Neuronal stem cell (in vitro differentiated cells): ENCODE data around the gene KIAA0825.

ENCODE experiments used
- DNase-seq: peaks from one replicate; pipeline ENCODE4 v3.0.0-alpha.2; 2013; ENCODE audit warnings: low spot score
- H2AFZ ChIP-seq: one replicate; pipeline ENCODE4 v1.6.1; 2013; ENCODE audit warnings: mild to moderate bottlenecking, low read length, inconsistent platforms
- H2AK5ac ChIP-seq: 2 replicates; pipeline ENCODE4 v1.6.1; 2013; ENCODE audit warnings: low read depth, mild to moderate bottlenecking, inconsistent platforms, low read length, moderate library complexity, mixed read lengths
- H2BK120ac ChIP-seq: 2 replicates; pipeline ENCODE4 v1.6.1; 2013; ENCODE audit warnings: low read depth, mild to moderate bottlenecking, inconsistent platforms, low read length, moderate library complexity, mixed read lengths
- H2BK12ac ChIP-seq: one replicate; pipeline ENCODE4 v1.6.1; 2013; ENCODE audit warnings: low read length, inconsistent platforms
- H2BK15ac ChIP-seq: 2 replicates; pipeline ENCODE4 v1.6.1; 2013; ENCODE audit warnings: mild to moderate bottlenecking, low read length, inconsistent platforms, mixed read lengths
- H2BK5ac ChIP-seq: one replicate; pipeline ENCODE4 v1.6.1; 2013; ENCODE audit warnings: inconsistent platforms, mild to moderate bottlenecking, low read length, moderate library complexity
- H3K14ac ChIP-seq: one replicate; pipeline ENCODE4 v1.6.1; 2013; ENCODE audit warnings: low read length, inconsistent platforms
- H3K18ac ChIP-seq: 2 replicates; pipeline ENCODE4 v1.6.1; 2013; ENCODE audit warnings: low read length, inconsistent platforms
- H3K23ac ChIP-seq: 2 replicates; pipeline ENCODE4 v1.6.1; 2013; ENCODE audit warnings: low read depth, mild to moderate bottlenecking, mixed read lengths, low read length, inconsistent platforms; ENCODE audit not compliant: poor library complexity
- H3K27ac ChIP-seq: replicated peaks from 3 replicates; pipeline ENCODE4 v1.5.1; 2013; ENCODE audit warnings: low read length, inconsistent platforms
- H3K27me3 ChIP-seq, 3 experiments: 2 replicates each; pipeline ENCODE4 v1.6.1; 2013; ENCODE audit warnings: low read length in 3 of 3, mild to moderate bottlenecking in 2 of 3, inconsistent platforms in 1 of 3, low read depth in 1 of 3, mixed read lengths in 1 of 3, moderate library complexity in 1 of 3; ENCODE audit not compliant: control insufficient read depth in 3 of 3, insufficient read depth in 3 of 3
- H3K36me3 ChIP-seq, 2 donors: replicated peaks in 1 of 2; 2 replicates each; pipeline ENCODE4 v1.6.1; 2013; ENCODE audit warnings: low read length in 2 of 2; ENCODE audit not compliant: control insufficient read depth in 2 of 2, insufficient read depth in 2 of 2
- H3K4ac ChIP-seq: 2 replicates; pipeline ENCODE4 v1.6.1; 2013; ENCODE audit warnings: inconsistent platforms, mild to moderate bottlenecking, low read length, moderate library complexity
- H3K4me1 ChIP-seq, 2 donors: 1 replicate in 1 of 2; 2 replicates in 1 of 2; pipeline ENCODE4 v1.6.1; 2013; ENCODE audit warnings: low read length in 2 of 2, low read depth in 1 of 2; ENCODE audit not compliant: control insufficient read depth in 2 of 2, insufficient read depth in 1 of 2
- H3K4me2 ChIP-seq: one replicate; pipeline ENCODE4 v1.6.1; 2013; ENCODE audit warnings: mild to moderate bottlenecking, low read length, inconsistent platforms; ENCODE audit not compliant: insufficient read depth, poor library complexity, severe bottlenecking
- H3K4me3 ChIP-seq, 2 donors: 2 replicates each; pipeline ENCODE4 v1.5.1; 2013; ENCODE audit warnings: low read length in 2 of 2, mild to moderate bottlenecking in 2 of 2, inconsistent platforms in 1 of 2, moderate library complexity in 1 of 2
- H3K79me1 ChIP-seq: one replicate; pipeline ENCODE4 v1.6.1; 2013; ENCODE audit warnings: low read depth, mild to moderate bottlenecking, inconsistent platforms, low read length, moderate library complexity
- H3K9ac ChIP-seq: one replicate; pipeline ENCODE4 v1.6.1; 2013; ENCODE audit warnings: mild to moderate bottlenecking, low read depth, low read length, inconsistent platforms; ENCODE audit not compliant: poor library complexity
- H3K9me3 ChIP-seq, 2 donors: replicated peaks in 1 of 2; 2 replicates each; pipeline versions ENCODE3 to v1.6.1; 2013; ENCODE audit warnings: low read length in 2 of 2, mild to moderate bottlenecking in 2 of 2, inconsistent platforms in 1 of 2, low read depth in 1 of 2, mixed read lengths in 1 of 2, moderate library complexity in 1 of 2; ENCODE audit not compliant: control insufficient read depth in 2 of 2, insufficient read depth in 1 of 2
- H4K8ac ChIP-seq: one replicate; pipeline ENCODE4 v1.6.1; 2013; ENCODE audit warnings: low read depth, mild to moderate bottlenecking, inconsistent platforms, low read length, moderate library complexity
- H4K91ac ChIP-seq: one replicate; pipeline ENCODE4 v1.6.1; 2013; ENCODE audit warnings: low read length, low read depth, mild to moderate bottlenecking, inconsistent platforms; ENCODE audit not compliant: poor library complexity
- WGBS, 2 donors: extraction: QIAGEN DNeasy Blood & Tissue Kit; methylation state at CpG; one replicate each; pipeline ENCODE4 v1.1.7; 2013; ENCODE audit warnings: missing lambda C conversion rate in 2 of 2, mixed read lengths in 1 of 2; ENCODE audit not compliant: insufficient read length in 2 of 2, insufficient replicate concordance in 1 of 2; ENCODE audit errors: extremely low coverage in 2 of 2; 5-methylcytosine and 5-hydroxymethylcytosine counted together

KIAA0825 gene

GRCh38 chr5:94375801-94376200 is 242.6 kb downstream of the KIAA0825 start:
- no peaks in the 10 kb centered on the region for H3K9me3 ChIP-seq

GRCh38 chr5:94374336-94374735 is 244.1 kb downstream of the KIAA0825 start:
- Histone ChIP-seq H2AK5ac (no peak overlapping the region), H3K36me3 (no peaks in the 10 kb centered on the region), H2BK120ac (no peak overlapping the region), H3K4ac (no peak overlapping the region), H2BK5ac (no peak overlapping the region), H2BK12ac (no peak overlapping the region), H4K91ac (no peak overlapping the region), H3K27ac (no peak overlapping the region), H2BK15ac (no peak overlapping the region), H2AFZ (no peak overlapping the region), H3K9me3 (no peaks in the 10 kb centered on the region), H3K27me3 (no peaks in the 10 kb centered on the region), H3K4me2 (no peak overlapping the region), H3K79me1 (no peaks in the 10 kb centered on the region), H3K4me3 (no peak overlapping the region), H3K9ac (no peak overlapping the region), H3K14ac (no peak overlapping the region), H3K23ac (no peak overlapping the region), H3K18ac (no peak overlapping the region), H4K8ac (no peak overlapping the region), H3K4me1 (no peaks in the 10 kb centered on the region)
- DNase-seq: no peak

More at GRCh38 chr5:94375801-94376200, 242.6 kb downstream of the KIAA0825 start:
- Histone ChIP-seq H3K27ac (no peak overlapping the region), H3K4ac (no peak overlapping the region), H3K18ac (no peak overlapping the region), H3K79me1 (no peaks in the 10 kb centered on the region), H3K27me3 (no peaks in the 10 kb centered on the region), H2AK5ac (no peak overlapping the region), H2BK12ac (no peak overlapping the region), H4K8ac (no peak overlapping the region), H2AFZ (no peak overlapping the region), H3K4me2 (no peak overlapping the region), H4K91ac (no peak overlapping the region), H3K23ac (no peak overlapping the region), H3K14ac (no peak overlapping the region), H3K9ac (no peak overlapping the region), H2BK120ac (no peak overlapping the region), H3K4me3 (no peak overlapping the region), H3K4me1 (no peaks in the 10 kb centered on the region), H2BK15ac (no peak overlapping the region), H2BK5ac (no peak overlapping the region), H3K36me3 (no peaks in the 10 kb centered on the region)
- no CpG with 5 or more reads among the region's 2 CpGs for WGBS, 2 donors
- DNase-seq: no peak

- Histone ChIP-seq H4K8ac (no peak overlapping the region), H2BK12ac (no peak overlapping the region), H2AK5ac (no peak overlapping the region), H3K4ac (no peak overlapping the region), H3K79me1 (no peaks in the 10 kb centered on the region), H3K4me1 (no peaks in the 10 kb centered on the region), H3K9me3 (peaks cover 0 to 2% of the 10 kb centered on the region in 2 donors), H3K4me3 (no peak overlapping the region), H3K14ac (no peak overlapping the region), H2BK5ac (no peak overlapping the region), H2AFZ (no peak overlapping the region), H2BK120ac (no peak overlapping the region), H3K27me3 (no peaks in the 10 kb centered on the region), H3K9ac (no peak overlapping the region), H3K18ac (no peak overlapping the region), H3K36me3 (no peaks in the 10 kb centered on the region), H3K23ac (no peak overlapping the region), H4K91ac (no peak overlapping the region), H2BK15ac (no peak overlapping the region), H3K27ac (no peak overlapping the region), H3K4me2 (no peak overlapping the region)
- DNase-seq: no peak
- WGBS, 2 donors: no CpG with 5 or more reads among the region's 2 CpGs
These were observed 250.5 kb downstream of the KIAA0825 start for GRCh38 chr5:94367900-94368299.

GRCh38 chr5:94366811-94367210 is 251.6 kb downstream of the KIAA0825 start:
- no peak overlapping the region for H3K4me3 ChIP-seq
- no peak overlapping the region for H3K4ac ChIP-seq
- no peak overlapping the region for H2BK12ac ChIP-seq
- no peaks in the 10 kb centered on the region for H3K79me1 ChIP-seq
- H3K36me3 ChIP-seq: no peaks in the 10 kb centered on the region
- no peak overlapping the region for H2BK15ac ChIP-seq
- no peak overlapping the region for H3K4me2 ChIP-seq
- H2AK5ac ChIP-seq: no peak overlapping the region
- H3K9me3 ChIP-seq: peaks cover 0 to 2% of the 10 kb centered on the region in 2 donors
- no peak overlapping the region for H3K27ac ChIP-seq
- no peak for DNase-seq
- H3K9ac ChIP-seq: no peak overlapping the region
- no peaks in the 10 kb centered on the region for H3K27me3 ChIP-seq
- H3K14ac ChIP-seq: no peak overlapping the region
- H2AFZ ChIP-seq: peak overlapping the region; percentile 16
- H4K8ac ChIP-seq: no peak overlapping the region
- no CpG with 5 or more reads among the region's 4 CpGs for WGBS, 2 donors
- H3K4me1 ChIP-seq: no peaks in the 10 kb centered on the region
- no peak overlapping the region for H3K18ac ChIP-seq
- H2BK120ac ChIP-seq: no peak overlapping the region
- H2BK5ac ChIP-seq: no peak overlapping the region
- no peak overlapping the region for H4K91ac ChIP-seq
- no peak overlapping the region for H3K23ac ChIP-seq
